ENCODE data around the gene ABCC9.

DNA sequence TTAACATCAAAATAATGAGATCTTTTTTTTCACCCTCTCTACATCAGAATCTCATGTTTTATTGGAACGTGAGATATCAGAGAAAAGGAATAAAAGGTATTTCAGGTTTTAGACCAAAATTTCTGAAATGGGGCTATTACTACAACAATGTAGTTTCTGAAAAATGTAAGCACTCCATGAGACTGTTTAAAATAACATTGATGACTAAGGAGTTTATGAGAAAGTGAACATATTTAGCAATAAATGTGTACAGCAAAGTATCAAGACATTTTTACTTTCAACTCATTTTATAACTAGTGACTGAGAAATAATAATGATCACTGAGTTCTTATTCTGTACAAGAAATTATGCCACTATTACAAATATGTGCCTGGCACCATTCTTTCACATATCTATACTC is 39.3 kb upstream of the ABCC9 start:
- no peak for TF ChIP-seq POLR2A (IDR thresholded peaks at IDR 0.05; ENCODE audit: low read depth, low read length)
- TF ChIP-seq, protein P1, sequence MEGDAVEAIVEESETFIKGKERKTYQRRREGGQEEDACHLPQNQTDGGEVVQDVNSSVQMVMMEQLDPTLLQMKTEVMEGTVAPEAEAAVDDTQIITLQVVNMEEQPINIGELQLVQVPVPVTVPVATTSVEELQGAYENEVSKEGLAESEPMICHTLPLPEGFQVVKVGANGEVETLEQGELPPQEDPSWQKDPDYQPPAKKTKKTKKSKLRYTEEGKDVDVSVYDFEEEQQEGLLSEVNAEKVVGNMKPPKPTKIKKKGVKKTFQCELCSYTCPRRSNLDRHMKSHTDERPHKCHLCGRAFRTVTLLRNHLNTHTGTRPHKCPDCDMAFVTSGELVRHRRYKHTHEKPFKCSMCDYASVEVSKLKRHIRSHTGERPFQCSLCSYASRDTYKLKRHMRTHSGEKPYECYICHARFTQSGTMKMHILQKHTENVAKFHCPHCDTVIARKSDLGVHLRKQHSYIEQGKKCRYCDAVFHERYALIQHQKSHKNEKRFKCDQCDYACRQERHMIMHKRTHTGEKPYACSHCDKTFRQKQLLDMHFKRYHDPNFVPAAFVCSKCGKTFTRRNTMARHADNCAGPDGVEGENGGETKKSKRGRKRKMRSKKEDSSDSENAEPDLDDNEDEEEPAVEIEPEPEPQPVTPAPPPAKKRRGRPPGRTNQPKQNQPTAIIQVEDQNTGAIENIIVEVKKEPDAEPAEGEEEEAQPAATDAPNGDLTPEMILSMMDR (IDR thresholded peaks at IDR 0.05; ENCODE audit: extremely low read depth in 1 of 2, insufficient read depth in 1 of 2, low read depth in 1 of 2, low read length in 2 of 2): no peak
- no peak for TF ChIP-seq EZH2 (IDR thresholded peaks at IDR 0.05; ENCODE audit: borderline replicate concordance, low read depth, low read length, severe bottlenecking)
